GM19467 (cell line): Measurements from ENCODE around the gene MYO5B.

ENCODE experiments used
- ATAC-seq: cut with Tn5 transposase; IDR thresholded peaks from one replicate; pipeline ENCODE4 v1.9.1; 2021; ENCODE audit warnings: mild to moderate bottlenecking, moderate library complexity; ENCODE audit not compliant: unreplicated experiment

The MYO5B gene

DNA sequence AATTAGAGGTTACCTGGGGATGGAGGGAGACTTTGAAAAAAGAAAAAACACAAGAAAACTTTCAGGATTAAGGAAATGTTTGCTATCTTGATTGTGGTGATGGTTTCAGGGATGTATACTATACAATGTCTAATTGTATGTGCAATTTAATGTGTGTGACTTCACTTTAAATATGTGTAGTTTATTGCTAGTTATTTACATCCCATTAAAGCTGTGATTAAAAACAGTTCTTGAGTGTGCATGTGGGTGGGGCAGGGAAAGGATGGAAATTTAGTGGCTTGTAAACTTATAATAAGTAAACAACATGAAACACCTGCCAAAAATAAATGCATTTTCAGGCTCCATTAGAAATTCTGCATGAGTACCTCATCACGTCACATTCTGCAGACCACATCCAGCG lies 167.0 kb downstream of the MYO5B start:
- ATAC-seq: no peak

DNA sequence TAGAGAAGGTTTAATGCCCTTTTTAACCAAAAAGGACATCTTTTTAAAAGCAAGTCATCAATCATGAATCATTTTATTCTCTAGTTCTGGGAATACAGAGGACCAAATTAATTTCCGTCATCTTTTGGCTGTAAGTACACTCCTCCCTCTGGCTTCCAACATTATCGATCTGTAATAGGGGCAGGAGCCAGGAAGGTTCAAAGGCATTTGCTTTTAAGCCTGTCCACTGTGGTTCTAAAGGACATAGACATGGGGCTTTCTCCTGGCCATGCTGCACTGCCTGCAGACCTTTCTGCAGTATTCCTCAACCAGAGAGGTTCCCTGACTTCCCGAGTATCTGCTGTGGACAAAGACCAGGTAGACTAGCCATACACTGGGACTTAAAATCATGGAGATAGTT lies 170.5 kb downstream of the MYO5B start:
- ATAC-seq: no peak

- ATAC-seq: no peak
These were observed 172.0 kb downstream of the MYO5B start for GRCh38 chr18:50022985-50023384.

DNA sequence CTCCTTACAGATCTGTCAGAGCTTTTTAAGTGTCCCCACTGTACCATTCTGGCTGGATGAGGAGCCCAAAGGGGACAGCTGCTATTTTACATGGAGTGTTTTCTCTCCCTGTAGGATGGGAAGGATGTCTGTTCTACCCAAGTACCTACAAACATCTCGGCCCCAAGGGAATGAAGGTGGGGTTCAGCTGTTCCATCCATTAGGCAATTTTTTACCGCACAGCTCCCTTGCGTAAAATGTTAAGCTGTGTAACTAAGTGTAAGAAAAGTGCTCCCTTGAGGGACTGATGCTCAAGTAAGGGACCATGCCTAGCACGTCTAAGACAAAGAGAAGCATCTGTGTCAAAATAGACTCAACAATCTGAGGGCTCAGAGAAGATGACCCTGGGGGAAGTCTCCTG lies 180.3 kb downstream of the MYO5B start:
- ATAC-seq: no peak

DNA sequence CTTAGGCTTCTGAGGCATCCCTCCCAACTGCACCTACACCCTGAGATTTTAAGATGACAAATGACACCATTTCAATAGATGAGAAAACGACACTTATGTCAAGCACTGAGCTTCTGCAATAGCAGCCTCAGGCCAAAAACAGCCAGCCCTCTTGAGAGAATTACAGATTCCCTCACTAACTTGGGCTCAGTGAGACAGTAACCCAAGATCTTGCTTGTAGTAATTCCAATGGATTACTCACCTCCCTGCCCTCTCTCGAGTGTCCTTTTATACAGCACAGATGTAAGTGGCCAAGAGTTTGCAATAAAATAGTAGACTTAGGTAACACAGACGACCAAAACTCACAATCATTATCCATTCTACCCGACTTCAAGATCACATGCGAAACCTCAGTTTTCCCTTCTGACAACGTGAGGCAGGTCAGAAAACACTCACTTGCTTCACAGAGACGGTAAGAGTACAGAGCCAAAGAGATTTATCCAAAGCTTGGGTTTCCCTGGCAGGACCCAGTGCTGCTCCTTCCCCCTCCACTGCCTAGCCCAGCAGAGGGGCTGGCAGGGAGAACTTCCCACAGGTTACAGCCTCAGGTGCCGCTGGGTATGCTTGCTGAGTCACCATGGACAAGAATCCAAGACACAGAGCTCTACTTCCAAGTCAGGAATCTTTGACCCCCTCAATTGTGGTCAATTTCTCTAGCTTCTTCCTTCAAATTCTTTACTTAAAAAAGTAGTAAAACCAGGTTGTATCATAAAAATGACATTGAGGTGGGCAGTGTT lies 181.4 kb downstream of the MYO5B start:
- ATAC-seq: no peak

- no peak for ATAC-seq
These were observed 183.0 kb downstream of the MYO5B start for GRCh38 chr18:50011813-50012435.

DNA sequence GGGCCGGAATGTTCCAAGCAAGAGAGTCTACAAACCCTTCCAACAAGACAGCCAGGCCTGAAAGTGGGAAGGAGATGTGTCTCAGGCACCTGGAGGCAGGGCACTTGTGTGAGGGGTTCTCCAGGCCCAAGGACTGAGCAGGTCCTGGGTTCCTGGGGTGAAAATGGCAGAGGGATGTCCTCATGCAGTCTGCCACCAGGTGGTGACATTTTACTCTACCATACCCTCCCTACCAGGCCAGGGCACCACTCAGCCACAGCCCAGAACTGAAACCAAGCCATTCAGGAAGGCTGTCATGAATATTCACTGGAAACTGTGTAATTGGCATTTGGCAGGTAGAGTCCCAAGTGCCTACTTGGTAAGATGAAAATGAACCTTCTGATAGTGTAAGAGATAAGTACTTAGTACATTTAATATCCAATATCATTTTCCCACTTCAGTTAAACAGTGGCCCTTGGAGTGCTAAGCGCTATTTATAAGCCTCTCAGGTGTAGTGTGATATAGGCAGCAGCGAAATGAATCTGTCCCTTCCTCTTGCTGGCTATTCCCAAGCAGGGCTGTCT lies 185.1 kb downstream of the MYO5B start:
- peak; percentile 91 for ATAC-seq

GRCh38 chr18:50008306-50008705 lies 186.6 kb downstream of the MYO5B start:
- no peak for ATAC-seq

DNA sequence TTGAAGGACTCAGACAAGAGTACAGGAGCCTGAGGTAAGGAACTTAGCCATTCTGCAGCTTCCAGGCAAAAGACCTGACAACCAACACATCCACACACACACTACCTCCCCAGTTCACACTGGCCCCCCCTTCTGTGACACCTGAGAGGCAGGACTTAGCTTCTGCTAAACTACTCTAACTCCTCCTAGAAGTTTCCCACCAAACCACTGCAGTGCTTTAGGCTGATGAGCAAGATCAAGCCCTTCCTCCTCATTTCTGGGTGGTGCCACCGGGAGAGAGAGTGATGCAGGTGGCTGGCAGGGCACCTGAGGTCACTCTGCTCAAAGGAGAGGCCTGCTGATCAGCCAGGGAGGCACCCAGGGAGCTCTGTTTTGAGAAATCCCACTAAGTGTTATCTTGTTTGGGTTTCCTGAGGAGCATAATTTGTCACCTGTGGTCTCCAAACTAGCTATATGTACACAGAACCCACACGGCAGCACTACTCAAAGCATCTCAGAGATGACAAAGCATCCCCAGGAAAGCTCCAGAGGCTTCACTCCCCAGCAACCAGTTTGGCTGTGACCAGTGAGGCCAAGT lies 188.4 kb downstream of the MYO5B start:
- no peak for ATAC-seq

DNA sequence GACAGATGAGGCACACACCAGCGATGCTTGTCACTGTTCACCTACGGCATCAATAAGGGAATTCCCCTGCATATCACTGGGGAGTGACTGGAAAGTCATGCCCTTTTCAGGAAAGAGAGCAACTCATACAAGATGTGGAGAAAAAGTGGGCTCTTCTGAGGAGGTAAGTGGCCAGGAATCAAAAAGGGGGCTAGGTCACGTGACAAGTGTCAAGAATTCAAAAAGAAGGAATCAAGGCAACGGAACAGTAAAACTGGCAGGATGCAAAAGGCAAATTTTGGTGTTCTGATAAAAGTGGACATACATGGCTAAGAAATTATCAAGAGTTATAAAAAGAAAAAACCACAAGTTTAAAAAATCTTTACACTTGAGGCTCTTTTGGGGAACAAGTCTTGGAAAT lies 190.9 kb downstream of the MYO5B start:
- no peak for ATAC-seq

GRCh38 chr18:50002781-50003180 lies 192.2 kb downstream of the MYO5B start:
- no peak for ATAC-seq

- no peak for ATAC-seq
These were observed 194.7 kb downstream of the MYO5B start for GRCh38 chr18:50000227-50000626.

DNA sequence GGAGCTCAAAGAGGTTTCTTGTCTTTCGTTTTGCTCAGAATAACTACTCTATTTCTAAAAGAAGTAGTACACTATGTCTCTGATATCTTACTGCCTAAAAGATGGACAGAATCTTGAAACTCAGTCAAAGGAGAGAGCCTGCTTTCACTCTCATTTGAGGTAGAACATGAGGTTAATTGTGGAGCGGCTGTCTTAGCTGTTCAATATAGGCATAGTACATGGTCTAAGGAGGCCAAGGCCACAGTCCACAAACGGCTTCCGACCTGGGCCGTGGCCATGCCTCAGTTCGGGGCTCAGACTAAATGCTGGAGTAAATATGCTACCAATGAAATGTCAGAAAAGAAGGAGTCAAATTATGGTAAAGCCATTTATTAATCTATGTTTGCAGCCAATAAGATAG lies 195.8 kb downstream of the MYO5B start:
- ATAC-seq: no peak

- ATAC-seq: no peak
These were observed 197.4 kb downstream of the MYO5B start for GRCh38 chr18:49997558-49997957.

DNA sequence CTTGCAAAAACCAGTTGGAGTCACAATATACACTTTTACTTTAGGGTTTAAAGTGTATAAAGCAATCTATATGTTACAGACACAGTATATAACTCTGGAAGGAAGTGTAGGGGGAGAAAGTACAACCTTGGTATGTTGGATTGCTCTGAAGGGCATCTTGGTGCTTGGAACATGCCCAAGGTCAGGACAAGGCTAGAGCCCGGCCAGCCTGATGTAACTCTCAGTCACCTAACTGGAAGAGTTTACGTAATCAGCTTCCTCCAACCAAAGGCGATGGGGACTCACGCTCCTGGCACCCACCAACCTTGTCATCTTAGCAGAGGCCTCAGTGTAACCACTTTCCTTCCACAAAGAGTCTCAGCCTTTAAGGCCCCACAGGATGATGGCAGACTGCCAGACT lies 200.5 kb downstream of the MYO5B start:
- no peak for ATAC-seq

DNA sequence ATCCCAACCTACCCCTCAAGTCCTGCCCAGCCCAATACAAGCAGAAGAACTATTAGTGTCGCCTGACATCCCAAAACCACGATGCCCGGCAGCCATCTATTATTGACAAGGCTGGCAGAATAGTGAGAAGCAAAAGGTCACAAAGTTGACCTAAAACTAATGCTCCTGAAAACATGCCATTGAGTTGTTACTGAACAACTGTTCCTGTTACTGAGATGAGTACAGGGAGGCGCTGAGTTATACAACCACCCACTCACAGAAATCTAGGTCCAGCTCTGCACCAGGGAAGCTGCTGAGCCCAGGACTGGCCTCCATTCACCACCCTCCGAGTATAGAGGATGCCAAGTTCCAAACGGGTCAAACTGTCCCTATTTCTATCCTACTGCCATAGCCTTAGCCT lies 201.6 kb downstream of the MYO5B start:
- no peak for ATAC-seq

GRCh38 chr18:49988733-49989132 lies 206.2 kb downstream of the MYO5B start:
- no peak for ATAC-seq

GRCh38 chr18:49988101-49988500 lies 206.8 kb downstream of the MYO5B start:
- ATAC-seq: no peak

DNA sequence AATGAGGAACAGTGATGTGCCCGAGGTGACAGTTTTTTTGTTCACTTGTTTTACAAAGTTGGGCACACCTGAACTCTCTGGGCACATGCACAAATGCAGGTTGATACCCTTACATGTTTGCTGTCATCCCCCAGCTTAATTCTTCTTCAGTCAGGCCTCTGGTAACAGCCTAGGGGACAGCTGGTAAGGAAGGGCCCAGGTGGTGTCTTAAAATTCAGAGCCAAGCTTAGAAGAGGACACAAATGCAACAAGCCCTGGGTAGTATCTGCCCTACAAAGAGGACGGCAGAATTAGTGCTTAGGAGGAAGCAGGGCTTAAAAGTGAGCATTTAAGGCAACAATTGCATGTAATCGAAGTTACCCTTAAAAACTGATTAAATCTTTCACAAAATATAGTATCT lies 209.7 kb downstream of the MYO5B start:
- ATAC-seq: no peak

- no peak for ATAC-seq
These were observed 214.1 kb downstream of the MYO5B start for GRCh38 chr18:49980896-49981295.

DNA sequence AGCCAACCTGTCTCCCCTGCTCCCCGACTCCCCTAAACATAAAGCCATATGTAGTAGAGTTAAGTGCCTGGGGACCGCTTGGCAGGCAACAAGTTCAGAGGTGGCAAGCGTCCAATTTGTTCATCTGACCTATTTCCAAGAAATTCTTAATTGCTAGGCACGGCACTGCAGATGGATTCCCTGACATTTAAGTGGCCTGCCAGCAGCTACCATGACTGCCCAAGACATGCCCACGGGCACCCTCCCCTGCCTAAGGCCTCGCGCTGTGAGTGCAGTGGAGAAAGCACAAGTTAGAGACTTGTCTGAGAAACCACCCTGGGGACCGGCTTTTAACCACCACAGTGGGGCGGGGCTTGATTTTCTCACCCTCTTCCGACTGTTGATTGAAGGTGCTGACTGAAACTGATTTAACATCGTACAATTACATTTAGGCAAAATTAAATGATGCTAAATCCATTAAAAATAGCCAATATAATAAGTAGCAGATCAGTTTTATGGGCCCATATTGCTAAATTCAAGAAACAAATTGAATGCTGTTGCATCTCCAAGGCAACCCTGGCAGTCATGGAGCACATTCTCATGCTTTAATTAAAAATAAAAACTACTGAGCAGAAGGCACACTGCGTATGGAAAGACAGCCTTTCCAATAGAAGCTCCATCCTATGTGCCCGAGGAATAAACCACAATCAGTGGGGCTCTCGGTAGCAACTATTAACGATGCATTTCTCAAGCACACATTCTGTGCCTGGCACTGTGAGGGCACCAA lies 218.0 kb downstream of the MYO5B start:
- ATAC-seq: no peak
